Measurements from ENCODE around the gene RPL7A.
"Not testable (repeated sequence)": the region's sequence is repeated elsewhere in the genome, so short reads cannot be mapped to it uniquely, and the experiment has no call there.

Gene RPL7A

DNA sequence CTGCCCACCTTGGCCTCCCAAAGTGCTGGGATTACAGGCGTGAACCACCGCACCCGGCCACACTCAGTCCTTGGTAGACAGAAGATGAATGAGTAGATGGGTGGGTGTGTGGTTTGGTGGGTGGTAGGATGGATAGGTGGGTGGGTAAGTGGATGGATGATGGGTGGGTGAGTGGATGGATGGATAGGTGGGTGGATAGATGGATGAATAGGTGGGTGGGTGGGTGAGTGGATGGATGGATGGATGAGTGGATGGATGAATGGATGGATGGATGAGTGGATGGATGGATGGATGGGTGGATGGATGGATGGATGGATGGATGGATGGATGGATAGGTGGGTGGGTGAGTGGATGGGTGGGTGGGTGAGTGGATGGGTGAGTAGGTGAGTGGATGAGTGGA is 44.3 kb downstream of the RPL7A start:
- not testable (repeated sequence) for DNase-seq

DNA sequence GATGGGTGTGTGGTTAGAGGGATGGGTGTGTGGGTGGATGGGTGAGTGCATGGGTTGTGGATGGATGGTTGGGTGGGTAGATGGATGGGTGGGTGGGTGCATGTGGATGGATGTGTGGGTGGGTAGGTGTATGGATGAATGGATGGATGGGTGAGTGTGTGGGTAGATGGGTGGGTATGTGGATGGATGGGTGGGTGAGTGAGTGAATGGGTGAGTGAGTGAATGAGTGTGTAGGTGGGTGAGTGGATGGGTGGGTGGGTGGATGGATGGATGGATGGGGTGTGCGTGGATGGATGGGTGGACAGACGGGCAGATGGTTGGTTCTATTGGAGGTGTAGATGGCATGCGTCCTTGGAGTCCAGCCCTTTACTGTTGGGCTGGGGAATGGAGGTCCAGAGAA is 45.4 kb downstream of the RPL7A start:
- DNase-seq = no peak

DNA sequence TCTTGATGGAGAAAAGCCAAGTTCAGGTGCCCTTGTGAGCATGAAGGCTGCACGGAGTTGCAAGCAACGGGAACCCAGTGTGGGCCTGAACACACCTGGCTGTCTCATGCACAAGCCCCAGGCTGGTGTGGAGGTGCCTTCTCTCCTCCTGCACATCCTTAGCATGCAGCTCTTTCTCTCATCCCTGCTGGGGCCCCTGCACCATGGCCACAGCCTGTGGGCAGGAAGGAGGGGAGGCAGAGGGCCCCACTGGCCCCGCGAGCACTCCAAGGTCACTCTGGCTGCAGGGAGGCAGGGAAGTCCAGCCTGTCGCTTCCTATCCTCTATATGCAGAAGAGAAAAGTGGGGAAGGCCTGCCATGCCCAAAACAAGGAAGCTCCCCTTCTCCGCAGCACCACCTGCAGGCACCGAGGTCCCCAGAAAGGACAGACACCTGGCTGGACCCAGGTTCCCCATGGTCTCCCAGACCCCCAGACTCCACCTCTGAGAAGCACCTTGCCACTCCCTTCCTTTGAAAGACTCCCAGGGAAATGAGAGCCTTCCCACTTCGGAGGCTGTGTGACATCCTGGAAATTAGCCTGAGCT is 46.8 kb downstream of the RPL7A start:
- DNase-seq = no peak

DNA sequence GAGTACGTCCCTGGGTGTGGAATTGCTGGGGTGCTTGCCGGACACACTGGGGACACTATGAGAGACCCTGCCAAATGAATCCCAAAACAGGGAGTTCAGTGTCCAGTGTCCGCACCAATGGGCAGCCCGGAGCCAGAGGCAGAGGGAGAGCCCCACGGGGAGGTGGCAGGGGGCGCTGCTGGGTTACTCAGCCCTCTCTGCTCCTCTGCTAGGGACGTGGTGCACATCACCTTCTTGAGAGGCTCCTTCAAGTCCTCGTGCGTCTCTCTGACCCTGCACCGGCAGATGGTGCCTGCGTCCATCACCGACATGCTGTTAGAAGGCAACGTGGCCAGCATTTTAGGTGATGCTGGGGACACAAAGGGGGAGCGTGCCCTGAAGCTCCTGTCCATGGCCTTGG is 48.9 kb downstream of the RPL7A start:
- no peak for DNase-seq

DNA sequence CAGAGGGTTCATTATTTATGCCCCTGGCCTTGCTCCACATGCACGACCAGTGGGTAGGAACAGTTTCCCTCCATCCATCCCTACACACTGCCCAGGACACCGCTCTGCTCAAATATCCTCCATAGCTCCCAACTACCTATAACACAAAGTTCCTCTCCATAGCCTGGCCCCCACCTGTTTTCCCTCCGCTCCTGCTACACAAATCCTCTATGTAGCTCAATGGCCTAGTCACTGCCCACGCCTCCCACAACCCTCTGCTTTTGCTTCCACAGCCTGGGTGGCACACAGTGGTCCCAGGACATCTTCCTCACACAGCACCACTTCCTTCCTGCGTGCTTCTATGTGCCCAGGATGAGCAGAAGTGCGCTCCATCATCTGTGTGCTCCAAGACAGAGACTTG is 49.4 kb downstream of the RPL7A start:
- no peak for DNase-seq

DNA sequence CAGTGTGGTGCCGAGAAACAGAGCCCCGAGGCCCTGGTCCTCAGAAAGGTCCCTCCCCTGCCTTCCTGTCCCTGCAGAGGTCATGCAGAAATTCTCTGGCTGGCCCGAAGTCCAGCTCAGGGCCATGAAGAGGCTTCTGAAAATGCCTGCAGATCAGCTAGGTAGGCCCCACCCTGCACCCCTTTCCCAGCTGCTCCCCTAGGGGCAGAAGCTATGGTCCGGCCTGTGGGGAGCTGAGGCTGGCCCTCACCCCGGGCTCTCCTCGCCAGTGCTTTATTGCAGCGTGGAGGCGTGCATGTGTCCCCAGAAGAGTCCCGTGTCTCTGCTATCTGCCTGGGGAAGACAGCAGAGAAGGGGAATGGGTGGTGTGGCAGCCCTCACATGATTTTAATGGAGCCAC is 49.9 kb downstream of the RPL7A start:
- DNase-seq = no peak

DNA sequence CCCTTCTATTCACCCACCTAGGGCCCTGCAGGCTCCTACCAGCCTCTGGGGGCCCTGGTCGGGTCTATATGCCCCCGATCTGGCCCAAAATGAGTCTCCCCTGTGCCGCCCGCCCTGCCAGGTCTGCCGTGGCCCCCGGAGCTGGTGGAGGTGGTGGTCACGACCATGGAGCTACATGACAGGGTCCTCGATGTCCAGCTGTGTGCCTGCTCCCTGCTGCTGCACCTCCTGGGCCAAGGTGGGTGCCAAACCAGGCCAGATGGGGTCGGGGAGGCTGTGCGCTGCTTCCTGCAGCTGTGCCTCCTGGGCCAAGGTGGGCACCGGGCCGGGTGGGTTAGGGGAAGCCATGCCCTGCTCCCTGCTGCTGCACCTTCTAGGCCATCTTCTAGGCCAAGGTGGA is 52.3 kb downstream of the RPL7A start:
- DNase-seq = no peak

All from activated CD8-positive, alpha-beta memory T cell treated with anti-CD3 and anti-CD28 coated beads for 24 hours (primary cell).